Ramos (cell line): Measurements from ENCODE around the gene MTFR2.

ENCODE experiments used
- in situ Hi-C: fragments of 300-500 bp; cut with MboI; formaldehyde crosslinking; loops from one replicate; pipeline ENCODE4 v1.14.3; 2022; ENCODE audit warnings: low sequenced_read_pairs; ENCODE audit not compliant: unreplicated experiment

Gene MTFR2

GRCh38 chr6:136191606-136192312 is 58.4 kb downstream of the MTFR2 start:
- in situ Hi-C loops: no loop called here

- in situ Hi-C loops: no loop called here
Observed at GRCh38 chr6:136189104-136189503, 61.0 kb downstream of the MTFR2 start.

- in situ Hi-C loops: no loop called here
Observed at GRCh38 chr6:136188486-136188885, 61.6 kb downstream of the MTFR2 start.

- in situ Hi-C loops: no loop called here
Observed at GRCh38 chr6:136186363-136186762, 63.7 kb downstream of the MTFR2 start.

- in situ Hi-C loops: no loop called here
Observed at GRCh38 chr6:136184738-136185137, 65.4 kb downstream of the MTFR2 start.

GRCh38 chr6:136181861-136182260 is 68.2 kb downstream of the MTFR2 start:
- in situ Hi-C loops: no loop called here

GRCh38 chr6:136181512-136181833 is 68.6 kb downstream of the MTFR2 start:
- in situ Hi-C loops: no loop called here
